NCI-H1436 treated with DMSO at 0.1 percent for 48 hours (cell line): ENCODE measurements around the gene CHAF1B.

Experiments
- DNase-seq: peaks from one replicate; lab custom pipeline; 2025; lab: John Stamatoyannopoulos, UW

Gene CHAF1B

GRCh38 chr21:36463991-36464390 lies 78.8 kb downstream of the CHAF1B start:
- DNase-seq, result no peak

DNA sequence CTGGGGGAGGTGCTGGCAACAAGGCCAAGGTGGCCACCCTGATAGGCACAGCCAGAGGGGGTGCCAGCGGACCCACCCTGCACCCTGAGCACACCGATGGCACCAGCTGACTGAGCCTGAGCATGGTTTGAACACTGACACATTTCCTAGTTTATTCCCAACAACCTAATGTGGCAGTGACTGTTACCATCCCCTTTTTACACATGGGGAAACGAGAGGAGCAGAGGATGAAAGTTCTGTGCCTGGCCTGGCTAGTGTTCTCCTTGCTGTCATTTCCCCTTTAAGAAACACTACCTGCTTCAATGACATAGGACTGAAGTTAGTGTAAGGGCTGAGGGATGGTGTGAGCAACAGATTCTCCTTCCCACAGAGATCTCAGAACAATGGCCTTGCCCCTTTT lies 79.4 kb downstream of the CHAF1B start:
- no peak for DNase-seq

- DNase-seq, result no peak
These were observed 80.3 kb downstream of the CHAF1B start for GRCh38 chr21:36465478-36465877.

- DNase-seq, result no peak
These were observed 80.9 kb downstream of the CHAF1B start for GRCh38 chr21:36466061-36466511.
